Trophoblast cell (in vitro differentiated cells and primary cell): ENCODE data around the gene OSTN.
A peak's percentile ranks its signal among the peaks of the same experiment; 100 is the strongest.

Experiments
- DNase-seq, 2 donors: peaks; one replicate each; pipeline ENCODE4 v3.0.0-alpha.2; 2016
- H2AFZ ChIP-seq: 2 replicates; pipeline ENCODE4 v1.6.1; 2013; ENCODE audit warnings: low read length, moderate library complexity, mild to moderate bottlenecking; ENCODE audit not compliant: insufficient read depth, poor library complexity
- H2AK5ac ChIP-seq: 2 replicates; pipeline ENCODE4 v1.6.1; 2013; ENCODE audit warnings: mild to moderate bottlenecking, low read length
- H2BK120ac ChIP-seq: 2 replicates; pipeline ENCODE4 v1.6.1; 2013; ENCODE audit warnings: low read length, mild to moderate bottlenecking, moderate library complexity; ENCODE audit not compliant: insufficient read depth, poor library complexity
- H2BK12ac ChIP-seq: 2 replicates; pipeline ENCODE4 v1.6.1; 2013; ENCODE audit warnings: mild to moderate bottlenecking, low read length, moderate library complexity
- H2BK5ac ChIP-seq: 2 replicates; pipeline ENCODE4 v1.6.1; 2013; ENCODE audit warnings: low read length, low read depth, moderate library complexity, mild to moderate bottlenecking; ENCODE audit not compliant: poor library complexity
- H3K14ac ChIP-seq: 2 replicates; pipeline ENCODE4 v1.6.1; 2013; ENCODE audit warnings: mild to moderate bottlenecking, low read length
- H3K18ac ChIP-seq: 2 replicates; pipeline ENCODE4 v1.6.1; 2013; ENCODE audit warnings: mild to moderate bottlenecking, low read length
- H3K23ac ChIP-seq: 2 replicates; pipeline ENCODE4 v1.6.1; 2013; ENCODE audit warnings: low read length
- H3K27ac ChIP-seq: 2 replicates; pipeline ENCODE4 v1.5.1; 2013; ENCODE audit warnings: low read depth, mild to moderate bottlenecking, inconsistent platforms, low read length, moderate library complexity
- H3K27me3 ChIP-seq: 2 replicates; pipeline ENCODE4 v1.6.1; 2013; ENCODE audit warnings: inconsistent platforms, mild to moderate bottlenecking, low read length, moderate library complexity; ENCODE audit not compliant: insufficient read depth
- H3K36me3 ChIP-seq, 2 experiments: 1 replicate in 1 of 2; 2 replicates in 1 of 2; pipeline ENCODE4 v1.6.1; 2013; ENCODE audit warnings: low read length in 2 of 2, mild to moderate bottlenecking in 2 of 2, moderate library complexity in 1 of 2; ENCODE audit not compliant: insufficient read depth in 2 of 2, control insufficient read depth in 1 of 2
- H3K4ac ChIP-seq: 2 replicates; pipeline ENCODE4 v1.6.1; 2013; ENCODE audit warnings: low read depth, mild to moderate bottlenecking, low read length, moderate library complexity
- H3K4me1 ChIP-seq, 2 experiments: 1 replicate in 1 of 2; 2 replicates in 1 of 2; pipeline ENCODE4 v1.6.1; 2013; ENCODE audit warnings: low read length in 2 of 2, mild to moderate bottlenecking in 2 of 2, moderate library complexity in 1 of 2; ENCODE audit not compliant: insufficient read depth in 2 of 2, control insufficient read depth in 1 of 2
- H3K4me2 ChIP-seq: 2 replicates; pipeline ENCODE4 v1.6.1; 2013; ENCODE audit warnings: inconsistent platforms, mild to moderate bottlenecking, low read length, moderate library complexity
- H3K4me3 ChIP-seq: 2 replicates; pipeline ENCODE4 v1.5.1; 2013; ENCODE audit warnings: mild to moderate bottlenecking, low read depth, low read length, inconsistent platforms
- H3K79me1 ChIP-seq: one replicate; pipeline ENCODE4 v1.6.1; 2013; ENCODE audit warnings: low read length
- H3K79me2 ChIP-seq: 2 replicates; pipeline ENCODE4 v1.6.1; 2013; ENCODE audit warnings: low read length, mild to moderate bottlenecking; ENCODE audit not compliant: control insufficient read depth, insufficient read depth, poor library complexity
- H3K9ac ChIP-seq: 2 replicates; pipeline ENCODE4 v1.6.1; 2013; ENCODE audit warnings: mild to moderate bottlenecking, low read length
- H3K9me3 ChIP-seq: 2 replicates; pipeline ENCODE4 v1.6.1; 2013; ENCODE audit warnings: low read depth, mild to moderate bottlenecking, control low read depth, inconsistent platforms, low read length; ENCODE audit not compliant: insufficient read depth
- H4K12ac ChIP-seq: 2 replicates; pipeline ENCODE4 v1.6.1; 2013; ENCODE audit warnings: low read depth, mild to moderate bottlenecking, low read length, moderate library complexity
- H4K8ac ChIP-seq: 2 replicates; pipeline ENCODE4 v1.6.1; 2013; ENCODE audit warnings: low read depth, mild to moderate bottlenecking, low read length, moderate library complexity
- H4K91ac ChIP-seq: one replicate; pipeline ENCODE4 v1.6.1; 2013; ENCODE audit warnings: low read depth, mild to moderate bottlenecking, low read length, moderate library complexity
- WGBS: extraction: QIAGEN DNeasy Blood & Tissue Kit; methylation state at CpG from one replicate; pipeline ENCODE4 v1.1.7; 2013; ENCODE audit warnings: missing lambda C conversion rate; ENCODE audit not compliant: insufficient read length, insufficient coverage; ENCODE audit errors: extremely low coverage; 5-methylcytosine and 5-hydroxymethylcytosine counted together

OSTN gene

DNA sequence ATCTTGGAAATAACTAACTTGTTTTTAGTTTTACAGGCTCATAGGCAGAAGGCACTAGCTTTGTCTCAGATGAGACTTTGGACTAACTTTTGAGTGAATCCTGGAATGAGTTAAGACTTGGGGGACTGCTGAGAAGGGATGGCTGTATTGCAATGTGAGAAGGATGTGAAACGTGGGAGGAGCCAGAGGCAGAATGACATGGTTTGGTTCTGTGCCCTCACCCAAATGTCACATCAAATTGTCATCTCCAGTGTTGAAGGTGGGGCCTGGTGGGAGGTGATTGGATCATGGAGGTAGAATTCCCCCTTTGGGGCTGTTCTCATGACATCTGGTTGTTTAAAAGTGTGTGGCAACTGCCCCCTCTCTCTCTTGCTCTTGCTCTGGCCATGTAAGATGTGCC, 101.4 kb downstream of the OSTN start:
- Histone ChIP-seq H3K27me3 (no peaks in the 10 kb centered on the region), H3K27ac (no peak overlapping the region), H3K9me3 (no peaks in the 10 kb centered on the region), H4K12ac (no peak overlapping the region), H3K9ac (no peak overlapping the region), H3K23ac (no peak overlapping the region), H3K79me2 (no peaks in the 10 kb centered on the region), H3K79me1 (no peaks in the 10 kb centered on the region), H2BK5ac (peak overlapping the region; percentile 21), H3K4me2 (no peak overlapping the region), H3K36me3 (no peaks in the 10 kb centered on the region), H4K8ac (peak overlapping the region; percentile 19), H3K4me1 (no peaks in the 10 kb centered on the region), H3K18ac (no peak overlapping the region), H3K14ac (no peak overlapping the region), H3K4ac (no peak overlapping the region), H2BK120ac (no peak overlapping the region), H2BK12ac (no peak overlapping the region), H4K91ac (no peak overlapping the region), H2AK5ac (no peak overlapping the region), H2AFZ (no peak overlapping the region), H3K4me3 (no peak overlapping the region)
- DNase-seq, result no peak
- WGBS, result no CpG with 5 or more reads among the region's 1 CpG

DNA sequence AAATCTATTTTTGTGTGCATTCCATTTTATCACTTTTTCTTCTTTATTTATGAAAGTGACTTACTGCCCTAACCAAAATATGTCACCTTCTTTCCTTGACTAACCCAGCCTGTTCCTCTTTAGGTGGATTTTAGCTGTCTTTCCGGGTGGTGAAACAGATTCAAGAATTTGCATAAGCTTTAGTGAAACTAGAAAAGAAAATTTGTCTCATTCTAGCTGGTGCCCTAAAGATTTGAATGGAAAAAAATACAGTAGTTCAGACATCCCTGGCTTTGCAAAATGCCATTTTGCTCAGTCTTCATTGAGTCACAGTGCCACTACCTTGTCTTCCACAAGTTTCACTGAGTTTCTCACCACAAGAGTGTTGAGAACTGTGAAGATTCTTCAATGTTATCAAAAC, 102.0 kb downstream of the OSTN start:
- no peaks in the 10 kb centered on the region for H3K79me2 ChIP-seq
- H3K36me3 ChIP-seq, result no peaks in the 10 kb centered on the region
- H3K79me1 ChIP-seq, result no peaks in the 10 kb centered on the region
- no peak overlapping the region for H2BK120ac ChIP-seq
- no peak overlapping the region for H3K4me3 ChIP-seq
- H4K12ac ChIP-seq, result no peak overlapping the region
- H2AFZ ChIP-seq, result no peak overlapping the region
- H2BK12ac ChIP-seq, result no peak overlapping the region
- WGBS, result no CpG with 5 or more reads among the region's 1 CpG
- H3K23ac ChIP-seq, result no peak overlapping the region
- H4K91ac ChIP-seq, result no peak overlapping the region
- no peak overlapping the region for H2BK5ac ChIP-seq
- no peaks in the 10 kb centered on the region for H3K9me3 ChIP-seq
- H3K9ac ChIP-seq, result no peak overlapping the region
- no peak overlapping the region for H3K4ac ChIP-seq
- DNase-seq, result no peak
- H3K27ac ChIP-seq, result no peak overlapping the region
- H2AK5ac ChIP-seq, result no peak overlapping the region
- no peaks in the 10 kb centered on the region for H3K4me1 ChIP-seq
- H3K4me2 ChIP-seq, result no peak overlapping the region
- H4K8ac ChIP-seq, result no peak overlapping the region
- H3K27me3 ChIP-seq, result no peaks in the 10 kb centered on the region
- H3K18ac ChIP-seq, result no peak overlapping the region
- H3K14ac ChIP-seq, result no peak overlapping the region

DNA sequence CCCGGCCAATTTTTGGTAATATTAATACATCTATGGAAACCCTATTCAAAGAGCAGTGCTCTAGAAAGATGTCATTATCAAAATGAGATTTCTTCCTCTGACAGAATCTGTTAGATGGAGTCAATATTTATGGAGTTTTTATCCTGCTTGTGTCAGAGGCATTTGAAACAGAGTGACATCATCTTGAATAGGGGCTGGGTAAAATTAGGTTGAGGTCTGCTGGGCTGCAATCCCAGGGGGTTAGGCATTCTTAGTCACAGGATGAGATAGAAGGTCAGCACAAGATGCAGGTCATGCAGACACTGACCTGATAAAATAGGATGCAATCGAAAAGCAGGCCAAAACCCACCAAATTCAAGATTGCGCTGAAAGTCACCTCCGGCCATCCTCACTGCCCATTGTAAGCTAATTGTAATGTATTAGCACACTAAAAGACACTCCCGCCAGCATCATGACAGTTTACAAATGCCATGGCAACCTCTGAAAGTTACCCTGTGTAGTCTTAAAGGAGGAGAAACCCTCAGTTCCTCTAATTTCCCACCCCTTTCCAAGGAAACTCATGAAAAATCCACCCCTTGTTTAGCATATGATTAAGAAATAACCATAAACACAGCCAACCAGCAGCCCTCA, 102.9 kb downstream of the OSTN start:
- no peak overlapping the region for H2AFZ ChIP-seq
- H3K14ac ChIP-seq, result no peak overlapping the region
- H2AK5ac ChIP-seq, result no peak overlapping the region
- H3K27me3 ChIP-seq, result no peaks in the 10 kb centered on the region
- no peak overlapping the region for H3K27ac ChIP-seq
- no peak overlapping the region for H3K4me2 ChIP-seq
- no peak for DNase-seq
- H4K12ac ChIP-seq, result no peak overlapping the region
- no peak overlapping the region for H2BK12ac ChIP-seq
- H3K36me3 ChIP-seq, result no peaks in the 10 kb centered on the region
- WGBS, result no CpG with 5 or more reads among the region's 5 CpGs
- no peak overlapping the region for H3K9ac ChIP-seq
- H3K4me3 ChIP-seq, result no peak overlapping the region
- no peak overlapping the region for H2BK120ac ChIP-seq
- H3K79me2 ChIP-seq, result no peaks in the 10 kb centered on the region
- no peak overlapping the region for H3K4ac ChIP-seq
- H3K18ac ChIP-seq, result no peak overlapping the region
- H4K8ac ChIP-seq, result no peak overlapping the region
- no peak overlapping the region for H4K91ac ChIP-seq
- H3K79me1 ChIP-seq, result no peaks in the 10 kb centered on the region
- H3K9me3 ChIP-seq, result no peaks in the 10 kb centered on the region
- H3K4me1 ChIP-seq, result no peaks in the 10 kb centered on the region
- no peak overlapping the region for H2BK5ac ChIP-seq
- H3K23ac ChIP-seq, result no peak overlapping the region

GRCh38 chr3:191302451-191302850, 103.4 kb downstream of the OSTN start:
- H2BK12ac ChIP-seq, result no peak overlapping the region
- no peaks in the 10 kb centered on the region for H3K27me3 ChIP-seq
- H2BK5ac ChIP-seq, result no peak overlapping the region
- no peak overlapping the region for H3K4me3 ChIP-seq
- H3K9me3 ChIP-seq, result no peaks in the 10 kb centered on the region
- DNase-seq, result no peak
- no peak overlapping the region for H3K4me2 ChIP-seq
- H3K9ac ChIP-seq, result no peak overlapping the region
- H4K12ac ChIP-seq, result no peak overlapping the region
- no peaks in the 10 kb centered on the region for H3K79me1 ChIP-seq
- no peaks in the 10 kb centered on the region for H3K36me3 ChIP-seq
- no peak overlapping the region for H3K23ac ChIP-seq
- H3K27ac ChIP-seq, result no peak overlapping the region
- H3K79me2 ChIP-seq, result no peaks in the 10 kb centered on the region
- WGBS, result no CpG with 5 or more reads among the region's 2 CpGs
- no peak overlapping the region for H2AFZ ChIP-seq
- H4K8ac ChIP-seq, result no peak overlapping the region
- no peak overlapping the region for H3K14ac ChIP-seq
- H2AK5ac ChIP-seq, result no peak overlapping the region
- H3K4ac ChIP-seq, result no peak overlapping the region
- no peak overlapping the region for H4K91ac ChIP-seq
- H2BK120ac ChIP-seq, result no peak overlapping the region
- no peak overlapping the region for H3K18ac ChIP-seq
- no peaks in the 10 kb centered on the region for H3K4me1 ChIP-seq
